ENCODE results near the gene FAU. TPM values are rescaled to one million over a fixed set of nuclear protein-coding genes. Genes with fewer than 3 reads are reported as not detected.
A peak's percentile ranks its signal among the peaks of the same experiment; 100 is the strongest.

The FAU gene
- total and polyA plus RNA-seq, 2 experiments from 2014 or later = 546 to 1,183 TPM

DNA sequence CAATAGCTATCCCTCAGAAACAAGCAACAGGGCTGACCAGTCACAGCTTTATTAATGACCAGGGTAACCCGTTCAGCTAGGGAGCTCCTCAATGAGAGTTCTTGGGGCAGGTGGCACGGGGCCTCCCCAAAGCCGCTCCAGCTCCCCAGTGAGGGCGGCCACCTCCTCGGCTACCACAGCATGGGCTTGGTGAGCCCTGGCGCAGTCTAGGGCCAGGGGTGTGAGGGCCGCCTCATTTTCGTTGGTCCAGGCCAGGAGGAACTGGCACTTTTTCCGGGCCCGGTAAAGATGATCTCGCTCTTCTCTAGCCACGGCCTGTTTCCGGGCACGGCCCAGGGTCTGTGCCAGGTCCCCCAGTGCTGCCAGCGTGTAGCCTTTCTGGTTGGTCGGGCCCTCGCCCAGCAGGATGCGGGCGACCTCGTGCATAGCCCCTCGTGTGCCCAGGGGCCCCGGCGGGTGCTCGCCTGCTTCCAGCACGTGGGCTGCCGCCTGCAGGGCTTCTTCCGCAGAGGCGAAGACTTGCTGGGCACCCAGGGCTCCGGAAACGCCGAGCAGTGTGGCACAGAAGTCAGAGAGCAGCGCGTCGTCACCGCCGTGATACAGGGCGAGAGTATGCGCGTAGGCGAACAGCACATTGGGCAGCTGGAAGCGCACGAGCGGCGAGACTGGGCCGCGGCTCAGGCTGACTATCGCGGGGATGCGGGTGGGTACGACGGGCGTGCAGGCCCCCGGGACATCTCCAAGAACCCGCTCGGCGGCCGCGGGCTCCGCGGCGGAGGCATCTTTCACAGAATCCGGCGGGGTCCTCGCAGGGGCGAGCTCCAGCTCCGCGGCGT is 5.3 kb downstream of the FAU start:
- Histone ChIP-seq H3K4me3 (peak overlapping the region; percentile 84), H3K27me3 (no peaks in the 10 kb centered on the region), H3K9me3 (ENCODE audit: low read depth) (no peaks in the 10 kb centered on the region), H3K4me1 (ENCODE audit: low read depth) (peaks cover 6% of the 10 kb centered on the region), H3K27ac (peak overlapping the region; percentile 63), H3K36me3 (peaks cover 12% of the 10 kb centered on the region)
- TF ChIP-seq, protein P1, sequence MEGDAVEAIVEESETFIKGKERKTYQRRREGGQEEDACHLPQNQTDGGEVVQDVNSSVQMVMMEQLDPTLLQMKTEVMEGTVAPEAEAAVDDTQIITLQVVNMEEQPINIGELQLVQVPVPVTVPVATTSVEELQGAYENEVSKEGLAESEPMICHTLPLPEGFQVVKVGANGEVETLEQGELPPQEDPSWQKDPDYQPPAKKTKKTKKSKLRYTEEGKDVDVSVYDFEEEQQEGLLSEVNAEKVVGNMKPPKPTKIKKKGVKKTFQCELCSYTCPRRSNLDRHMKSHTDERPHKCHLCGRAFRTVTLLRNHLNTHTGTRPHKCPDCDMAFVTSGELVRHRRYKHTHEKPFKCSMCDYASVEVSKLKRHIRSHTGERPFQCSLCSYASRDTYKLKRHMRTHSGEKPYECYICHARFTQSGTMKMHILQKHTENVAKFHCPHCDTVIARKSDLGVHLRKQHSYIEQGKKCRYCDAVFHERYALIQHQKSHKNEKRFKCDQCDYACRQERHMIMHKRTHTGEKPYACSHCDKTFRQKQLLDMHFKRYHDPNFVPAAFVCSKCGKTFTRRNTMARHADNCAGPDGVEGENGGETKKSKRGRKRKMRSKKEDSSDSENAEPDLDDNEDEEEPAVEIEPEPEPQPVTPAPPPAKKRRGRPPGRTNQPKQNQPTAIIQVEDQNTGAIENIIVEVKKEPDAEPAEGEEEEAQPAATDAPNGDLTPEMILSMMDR (IDR thresholded peaks at IDR 0.05; ENCODE audit: low read depth, low read length) = no peak
- DNase-seq (ENCODE audit: low read depth in 1 of 2, low spot score in 1 of 2) = peak; percentile 27 to 59

DNA sequence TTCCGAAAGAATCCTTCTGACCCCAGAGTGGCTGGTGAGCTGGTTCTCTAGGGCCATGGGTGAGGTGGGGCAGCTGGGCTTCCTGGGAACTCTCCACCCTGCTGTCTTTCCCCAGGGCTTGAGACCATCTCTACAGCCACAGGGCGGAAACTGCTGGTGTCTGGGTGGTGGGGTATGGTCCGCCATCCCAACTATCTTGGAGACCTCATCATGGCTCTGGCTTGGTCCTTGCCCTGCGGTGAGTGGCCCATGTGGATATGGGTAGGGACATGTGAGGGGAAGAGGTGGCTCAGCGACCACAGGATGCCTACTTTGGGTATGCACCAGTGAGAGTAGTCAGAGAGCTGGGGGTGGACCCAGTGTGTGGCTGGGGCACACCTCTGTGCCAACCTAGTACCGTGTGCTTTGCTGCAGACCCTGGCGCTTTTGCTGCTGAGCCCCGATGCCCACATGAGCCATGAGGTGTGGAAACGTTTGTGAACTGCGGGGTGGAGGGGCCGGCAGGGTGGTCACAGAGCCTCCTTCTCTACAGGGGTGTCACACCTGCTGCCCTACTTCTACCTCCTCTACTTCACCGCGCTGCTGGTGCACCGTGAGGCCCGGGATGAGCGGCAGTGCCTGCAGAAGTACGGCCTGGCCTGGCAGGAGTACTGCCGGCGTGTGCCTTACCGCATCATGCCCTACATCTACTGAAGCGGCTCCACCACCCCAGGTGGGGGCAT is 6.4 kb downstream of the FAU start:
- Histone ChIP-seq H3K27ac (no peak overlapping the region), H3K9me3 (ENCODE audit: low read depth) (no peaks in the 10 kb centered on the region), H3K4me1 (ENCODE audit: low read depth) (peaks cover 12% of the 10 kb centered on the region), H3K4me3 (no peak overlapping the region), H3K27me3 (no peaks in the 10 kb centered on the region), H3K36me3 (peaks cover 9% of the 10 kb centered on the region)
- TF ChIP-seq, protein P1 (IDR thresholded peaks at IDR 0.05; ENCODE audit: low read depth, low read length) = no peak
- no peak for DNase-seq (ENCODE audit: low read depth in 1 of 2, low spot score in 1 of 2)

DNA sequence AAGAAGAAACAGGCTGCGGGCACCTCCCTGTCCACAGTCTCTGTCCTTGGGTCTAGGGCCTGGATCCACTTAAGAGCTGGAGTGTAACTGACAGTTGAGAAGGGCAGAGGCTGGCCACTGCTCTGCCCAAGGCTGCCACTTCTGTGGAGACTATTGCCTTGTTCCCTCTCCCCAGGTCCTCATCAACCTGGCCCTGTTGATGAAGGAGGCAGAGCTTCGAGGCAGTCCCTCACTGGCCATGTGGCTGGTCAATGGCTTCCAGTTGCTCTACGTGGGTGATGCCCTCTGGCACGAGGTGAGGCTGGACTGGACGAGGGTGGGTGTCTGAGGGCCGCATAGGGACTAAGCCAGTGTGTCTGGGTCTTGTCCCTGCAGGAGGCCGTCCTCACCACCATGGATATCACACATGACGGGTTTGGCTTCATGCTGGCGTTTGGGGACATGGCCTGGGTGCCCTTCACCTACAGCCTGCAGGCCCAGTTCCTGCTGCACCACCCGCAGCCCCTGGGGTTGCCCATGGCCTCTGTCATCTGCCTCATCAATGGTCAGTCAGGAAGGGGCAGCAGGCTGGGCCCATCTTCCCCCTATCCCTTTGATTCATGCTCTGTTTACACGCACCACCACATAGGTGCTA is 7.3 kb downstream of the FAU start:
- no peak overlapping the region for H3K4me3 ChIP-seq
- peaks cover 13% of the 10 kb centered on the region for H3K4me1 ChIP-seq (ENCODE audit: low read depth)
- H3K27ac ChIP-seq = no peak overlapping the region
- H3K9me3 ChIP-seq (ENCODE audit: low read depth) = no peaks in the 10 kb centered on the region
- H3K36me3 ChIP-seq = peaks cover under 1% of the 10 kb centered on the region
- no peaks in the 10 kb centered on the region for H3K27me3 ChIP-seq
- no peak for DNase-seq (ENCODE audit: low read depth in 1 of 2, low spot score in 1 of 2)
- TF ChIP-seq, protein P1 (IDR thresholded peaks at IDR 0.05; ENCODE audit: low read depth, low read length) = no peak

DNA sequence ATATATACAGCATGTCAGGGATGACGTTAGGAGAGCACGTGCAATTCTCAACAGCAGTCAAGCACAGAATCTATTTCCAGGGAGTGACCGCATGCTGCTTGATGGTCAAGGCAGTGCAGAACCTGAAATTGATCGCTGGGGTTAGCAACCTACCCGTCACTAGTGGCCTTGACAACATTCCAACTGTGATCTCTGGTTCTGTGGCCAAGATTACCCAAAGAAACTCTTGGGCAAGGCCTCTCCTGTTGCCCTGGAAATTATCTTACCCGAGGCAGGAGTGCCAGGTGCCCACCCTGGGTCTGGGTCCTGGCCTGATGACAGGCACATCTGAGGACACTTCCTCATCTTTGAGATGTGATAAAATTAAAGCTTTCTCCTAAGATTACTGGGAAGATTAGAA is 8.1 kb downstream of the FAU start:
- TF ChIP-seq, protein P1 (IDR thresholded peaks at IDR 0.05; ENCODE audit: low read depth, low read length) = no peak
- Histone ChIP-seq H3K4me1 (ENCODE audit: low read depth) (peaks cover 13% of the 10 kb centered on the region), H3K36me3 (no peaks in the 10 kb centered on the region), H3K4me3 (no peak overlapping the region), H3K9me3 (ENCODE audit: low read depth) (no peaks in the 10 kb centered on the region), H3K27me3 (no peaks in the 10 kb centered on the region), H3K27ac (no peak overlapping the region)
- DNase-seq (ENCODE audit: low read depth in 1 of 2, low spot score in 1 of 2) = no peak

DNA sequence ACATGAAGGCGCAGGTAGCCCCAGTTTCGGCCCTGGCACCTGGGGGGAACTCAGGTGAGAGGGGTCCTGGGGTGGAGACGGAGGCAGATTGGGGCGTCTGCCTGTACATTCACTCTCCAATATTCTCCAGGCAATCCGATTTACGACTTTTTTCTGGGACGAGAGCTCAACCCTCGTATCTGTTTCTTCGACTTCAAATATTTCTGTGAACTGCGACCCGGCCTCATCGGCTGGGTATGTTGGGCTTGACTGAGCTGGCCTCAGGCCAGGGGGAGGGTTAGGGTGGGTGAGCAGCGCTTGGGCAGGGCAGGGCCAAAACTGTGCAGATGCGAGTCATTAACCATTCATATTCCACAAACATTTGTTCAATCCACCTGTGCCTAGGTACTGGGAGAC is 8.6 kb downstream of the FAU start:
- no peak for DNase-seq (ENCODE audit: low read depth in 1 of 2, low spot score in 1 of 2)
- H3K36me3 ChIP-seq = no peaks in the 10 kb centered on the region
- H3K4me3 ChIP-seq = peak overlapping the region; percentile 89
- TF ChIP-seq, protein P1 (IDR thresholded peaks at IDR 0.05; ENCODE audit: low read depth, low read length) = no peak
- H3K9me3 ChIP-seq (ENCODE audit: low read depth) = no peaks in the 10 kb centered on the region
- peak overlapping the region; percentile 71 for H3K27ac ChIP-seq
- H3K27me3 ChIP-seq = no peaks in the 10 kb centered on the region
- peaks cover 13% of the 10 kb centered on the region for H3K4me1 ChIP-seq (ENCODE audit: low read depth)

Data from cardiac muscle cell (in vitro differentiated cells and primary cell).